Endothelial cell of umbilical vein (primary cell): ENCODE results near the gene SPECC1L. TPM values are rescaled to one million over a fixed set of nuclear protein-coding genes. Genes with fewer than 3 reads are reported as not detected.

Experiments used
- BruUV-seq: library from RNA; stranded (reverse); fragments of 400-500 nt; replicated peaks from 2 replicates; lab custom pipeline; 2021; lab: Mats Ljungman, UMichigan
- CTCF ChIA-PET: fragments of 300-600, 350-600 bp; sonication (Branson Sonifier 250); formaldehyde crosslinking; loops from one replicate; lab custom pipeline; 2021; ENCODE audit warnings: antibody characterized with exemption, inconsistent platforms; lab: Charles Lee
- POLR2A ChIA-PET: fragments of 300-600, 350-600 bp; sonication (Branson Sonifier 250); formaldehyde crosslinking; loops from one replicate; lab custom pipeline; 2021; ENCODE audit warnings: antibody characterized with exemption, inconsistent platforms; lab: Charles Lee
- DNase-seq: peaks from one replicate; pipeline ENCODE4 v3.0.0-alpha.2; 2011; ENCODE audit warnings: low read depth, low spot score
- FAIRE-seq: peaks from 2 replicates; lab custom pipeline; 2011; peaks lifted over from hg19 to GRCh38; lab: Jason Lieb, UNC
- H2AFZ ChIP-seq: 2 replicates; pipeline ENCODE4 v1.6.0; 2012; ENCODE audit warnings: low read depth, low read length, control low read depth, inconsistent platforms
- H3K27ac ChIP-seq: 2 replicates; pipeline ENCODE4 v1.5.1; 2011; ENCODE audit warnings: low read depth, mild to moderate bottlenecking, control low read depth, low read length, moderate library complexity; ENCODE audit not compliant: insufficient read depth
- H3K27me3 ChIP-seq, 2 experiments: 2 replicates each; pipeline versions ENCODE4 v1.6.0 to v1.6.1; 2011; ENCODE audit warnings: low read length in 2 of 2, mixed read lengths in 1 of 2; ENCODE audit not compliant: control insufficient read depth in 2 of 2, insufficient read depth in 2 of 2
- H3K36me3 ChIP-seq, 2 experiments: 2 replicates in 1 of 2; 3 replicates in 1 of 2; pipeline ENCODE4 v1.5.1; 2011; ENCODE audit warnings: low read length in 2 of 2, mild to moderate bottlenecking in 1 of 2, moderate library complexity in 1 of 2; ENCODE audit not compliant: control insufficient read depth in 2 of 2, insufficient read depth in 2 of 2; ENCODE audit errors: extremely low read depth in 1 of 2
- H3K4me1 ChIP-seq: 3 replicates; pipeline ENCODE4 v1.5.1; 2011; ENCODE audit warnings: mild to moderate bottlenecking, low read length; ENCODE audit not compliant: control insufficient read depth, insufficient read depth; ENCODE audit errors: extremely low read depth
- H3K4me2 ChIP-seq: 2 replicates; pipeline ENCODE4 v1.6.1; 2011; ENCODE audit warnings: low read length, control low read depth, mixed read lengths; ENCODE audit not compliant: insufficient read depth
- H3K4me3 ChIP-seq, 3 experiments: fragments of 200-600 bp in 1 of 3; sonication (generic), shearing (Covaris generic) in 1 of 3; replicated peaks in 1 of 3; 2 replicates each; pipeline ENCODE4 v1.5.1; 2011 to 2016; ENCODE audit warnings: control low read depth in 3 of 3, low read length in 3 of 3, mild to moderate bottlenecking in 2 of 3, inconsistent platforms in 1 of 3, low read depth in 1 of 3, moderate library complexity in 1 of 3; ENCODE audit not compliant: insufficient read depth in 1 of 3
- H3K79me2 ChIP-seq: 2 replicates; pipeline ENCODE4 v1.6.0; 2012; ENCODE audit warnings: low read length, inconsistent platforms; ENCODE audit not compliant: control insufficient read depth, insufficient read depth
- H3K9ac ChIP-seq: replicated peaks from 2 replicates; pipeline ENCODE3; 2011; ENCODE audit warnings: low read length, control low read depth; ENCODE audit not compliant: insufficient read depth; ENCODE audit errors: extremely low read depth
- H3K9me1 ChIP-seq: replicated peaks from 3 replicates; pipeline ENCODE4 v1.6.0; 2011; ENCODE audit warnings: mild to moderate bottlenecking, low read length; ENCODE audit not compliant: control insufficient read depth, insufficient read depth; ENCODE audit errors: extremely low read depth
- H3K9me3 ChIP-seq: replicated peaks from 2 replicates; pipeline ENCODE4 v1.5.1; 2012; ENCODE audit warnings: low read length, inconsistent platforms; ENCODE audit not compliant: control insufficient read depth, insufficient read depth
- H4K20me1 ChIP-seq: replicated peaks from 2 replicates; pipeline ENCODE3; 2011; ENCODE audit warnings: mild to moderate bottlenecking, low read length; ENCODE audit not compliant: control insufficient read depth, insufficient read depth; ENCODE audit errors: extremely low read depth
- EZH2 ChIP-seq: IDR thresholded peaks from 2 replicates; pipeline ENCODE4 v1.6.1; 2012; ENCODE audit warnings: borderline replicate concordance, low read depth, mild to moderate bottlenecking, moderate library complexity, low read length, inconsistent platforms; ENCODE audit not compliant: severe bottlenecking
- FOS ChIP-seq: IDR thresholded peaks from 2 replicates; pipeline ENCODE4 v1.6.1; 2011; ENCODE audit warnings: mild to moderate bottlenecking, low read length, moderate library complexity, borderline replicate concordance; ENCODE audit not compliant: insufficient read depth
- GATA2 ChIP-seq: IDR thresholded peaks from 2 replicates; pipeline ENCODE4 v1.7.0; 2011; ENCODE audit warnings: low read depth, mild to moderate bottlenecking, moderate library complexity, mixed read lengths, low read length; ENCODE audit not compliant: insufficient read length, insufficient read depth
- JUN ChIP-seq: IDR thresholded peaks from 2 replicates; pipeline ENCODE4 v1.6.1; 2011; ENCODE audit warnings: borderline replicate concordance, low read depth; ENCODE audit not compliant: insufficient read length, insufficient read depth
- MYC ChIP-seq: IDR thresholded peaks from one replicate; pipeline ENCODE4 v1.6.1; 2011; ENCODE audit warnings: mild to moderate bottlenecking, low read depth, low read length
- POLR2A ChIP-seq: IDR thresholded peaks from 2 replicates; pipeline ENCODE4 v1.6.1; 2012; ENCODE audit warnings: low read depth, mild to moderate bottlenecking, control low read depth, low read length
- POLR2AphosphoS5 ChIP-seq: IDR thresholded peaks from 2 replicates; pipeline ENCODE4 v1.6.1; 2012; ENCODE audit warnings: low read depth, mild to moderate bottlenecking, control low read depth, low read length, moderate library complexity; ENCODE audit not compliant: insufficient read depth
- dilution Hi-C: fragments of 300-500 bp; cut with MboI; formaldehyde crosslinking; loops from one replicate; pipeline ENCODE4 v1.15.0; 2019; ENCODE audit warnings: low sequenced_read_pairs; ENCODE audit not compliant: extremely low pct_ligation_motif_present
- intact Hi-C: fragments of 100-400 bp; cut with micrococcal nuclease; formaldehyde crosslinking; loops from one replicate; pipeline ENCODE4 v1.10.0; 2022
- polyA plus RNA-seq, 4 experiments: library from polyadenylated mRNA; depleted of rRNA in 3 of 4; stranded (reverse) in 3 of 4; unstranded in 1 of 4; fragments of >200 nt; gene quantifications; 2 replicates each; pipeline versions ENCODE4 v1.2.1 to v1.2.3, GENCODE V29; 2011 to 2012; ENCODE audit warnings: missing spikeins in 1 of 4
- total RNA-seq: library from RNA; stranded (reverse); gene quantifications from 2 replicates; pipeline ENCODE4 v1.2.3, GENCODE V29; 2021
- TF ChIP-seq, protein P1 (sequence below), 2 donors: IDR thresholded peaks; 1 replicate in 1 of 2; 2 replicates in 1 of 2; pipeline ENCODE4 v1.5.1; 2011; ENCODE audit warnings: low read length in 2 of 2, mild to moderate bottlenecking in 2 of 2, moderate library complexity in 2 of 2, control low read depth in 1 of 2, inconsistent platforms in 1 of 2, low read depth in 1 of 2; ENCODE audit not compliant: insufficient read depth in 1 of 2; ENCODE audit errors: extremely low read depth in 1 of 2
- TF ChIP-seq, protein P2 (sequence below): IDR thresholded peaks from 2 replicates; pipeline ENCODE4 v1.6.1; 2011; ENCODE audit not compliant: insufficient read depth, insufficient read length

SPECC1L gene
- total and polyA plus RNA-seq, 2 donors (not counting 3 experiments of a cell fraction or from before 2014, with no cell fraction given), result 22.8 to 79.3 TPM

DNA sequence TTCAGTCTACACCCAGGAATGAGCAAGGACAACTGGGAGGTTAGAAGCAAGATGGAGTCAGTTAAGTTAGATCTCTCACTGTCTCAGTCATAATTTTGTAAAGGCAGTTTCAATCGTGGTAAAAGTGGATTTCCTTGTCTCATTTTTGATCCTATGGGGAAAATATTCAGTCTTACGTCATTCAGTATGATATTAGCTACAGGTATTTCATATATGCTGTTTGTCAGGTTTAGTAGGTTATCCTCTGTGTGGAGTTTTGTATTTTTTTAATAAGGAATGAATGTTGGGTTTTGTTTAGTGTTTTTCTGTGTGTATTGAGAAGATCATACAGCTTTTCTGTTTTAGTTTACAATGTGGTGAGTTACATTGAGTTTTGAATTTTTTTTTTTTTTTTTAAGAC is 11.8 kb downstream of the SPECC1L start:
- TF ChIP-seq JUN, result no peak
- no peak for TF ChIP-seq EZH2
- TF ChIP-seq, protein P1, sequence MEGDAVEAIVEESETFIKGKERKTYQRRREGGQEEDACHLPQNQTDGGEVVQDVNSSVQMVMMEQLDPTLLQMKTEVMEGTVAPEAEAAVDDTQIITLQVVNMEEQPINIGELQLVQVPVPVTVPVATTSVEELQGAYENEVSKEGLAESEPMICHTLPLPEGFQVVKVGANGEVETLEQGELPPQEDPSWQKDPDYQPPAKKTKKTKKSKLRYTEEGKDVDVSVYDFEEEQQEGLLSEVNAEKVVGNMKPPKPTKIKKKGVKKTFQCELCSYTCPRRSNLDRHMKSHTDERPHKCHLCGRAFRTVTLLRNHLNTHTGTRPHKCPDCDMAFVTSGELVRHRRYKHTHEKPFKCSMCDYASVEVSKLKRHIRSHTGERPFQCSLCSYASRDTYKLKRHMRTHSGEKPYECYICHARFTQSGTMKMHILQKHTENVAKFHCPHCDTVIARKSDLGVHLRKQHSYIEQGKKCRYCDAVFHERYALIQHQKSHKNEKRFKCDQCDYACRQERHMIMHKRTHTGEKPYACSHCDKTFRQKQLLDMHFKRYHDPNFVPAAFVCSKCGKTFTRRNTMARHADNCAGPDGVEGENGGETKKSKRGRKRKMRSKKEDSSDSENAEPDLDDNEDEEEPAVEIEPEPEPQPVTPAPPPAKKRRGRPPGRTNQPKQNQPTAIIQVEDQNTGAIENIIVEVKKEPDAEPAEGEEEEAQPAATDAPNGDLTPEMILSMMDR (IDR thresholded peaks at IDR 0.05; ENCODE audit: extremely low read depth in 1 of 2, insufficient read depth in 1 of 2, low read depth in 1 of 2, low read length in 2 of 2), result no peak
- no peak for TF ChIP-seq FOS
- no peak for TF ChIP-seq POLR2AphosphoS5
- TF ChIP-seq, protein P2, sequence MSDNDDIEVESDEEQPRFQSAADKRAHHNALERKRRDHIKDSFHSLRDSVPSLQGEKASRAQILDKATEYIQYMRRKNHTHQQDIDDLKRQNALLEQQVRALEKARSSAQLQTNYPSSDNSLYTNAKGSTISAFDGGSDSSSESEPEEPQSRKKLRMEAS, result no peak
- TF ChIP-seq MYC, result no peak
- TF ChIP-seq POLR2A, result no peak
- TF ChIP-seq GATA2, result no peak
- Histone ChIP-seq H3K36me3 (no peaks in the 10 kb centered on the region), H2AFZ (no peak overlapping the region), H3K79me2 (peaks cover 80% of the 10 kb centered on the region), H3K4me1 (peaks cover 11% of the 10 kb centered on the region), H3K9me1 (peaks cover 2% of the 10 kb centered on the region), H3K4me3 (no peak overlapping the region), H3K4me2 (no peak overlapping the region), H3K27ac (no peak overlapping the region), H3K27me3 (no peaks in the 10 kb centered on the region), H4K20me1 (peaks cover 2% of the 10 kb centered on the region), H3K9ac (no peak overlapping the region), H3K9me3 (no peaks in the 10 kb centered on the region)
- CTCF ChIA-PET, result no interaction called here
- dilution Hi-C loops (no loop called here), intact Hi-C loops (no loop called here)
- POLR2A ChIA-PET, result no interaction called here
- no peak for DNase-seq
- no peak for FAIRE-seq
- BruUV-seq, result no TSS peak
